ENCODE measurements around the gene NTSR1. TPM values are rescaled to one million over a fixed set of nuclear protein-coding genes. Genes with fewer than 3 reads are reported as not detected.

NTSR1 gene
- total and polyA plus RNA-seq, 2 of the 13 experiments (the other 11 are each of a cell fraction or from before 2014, with no cell fraction given) = 0.09 to 0.12 TPM

- TF ChIP-seq, protein P1, sequence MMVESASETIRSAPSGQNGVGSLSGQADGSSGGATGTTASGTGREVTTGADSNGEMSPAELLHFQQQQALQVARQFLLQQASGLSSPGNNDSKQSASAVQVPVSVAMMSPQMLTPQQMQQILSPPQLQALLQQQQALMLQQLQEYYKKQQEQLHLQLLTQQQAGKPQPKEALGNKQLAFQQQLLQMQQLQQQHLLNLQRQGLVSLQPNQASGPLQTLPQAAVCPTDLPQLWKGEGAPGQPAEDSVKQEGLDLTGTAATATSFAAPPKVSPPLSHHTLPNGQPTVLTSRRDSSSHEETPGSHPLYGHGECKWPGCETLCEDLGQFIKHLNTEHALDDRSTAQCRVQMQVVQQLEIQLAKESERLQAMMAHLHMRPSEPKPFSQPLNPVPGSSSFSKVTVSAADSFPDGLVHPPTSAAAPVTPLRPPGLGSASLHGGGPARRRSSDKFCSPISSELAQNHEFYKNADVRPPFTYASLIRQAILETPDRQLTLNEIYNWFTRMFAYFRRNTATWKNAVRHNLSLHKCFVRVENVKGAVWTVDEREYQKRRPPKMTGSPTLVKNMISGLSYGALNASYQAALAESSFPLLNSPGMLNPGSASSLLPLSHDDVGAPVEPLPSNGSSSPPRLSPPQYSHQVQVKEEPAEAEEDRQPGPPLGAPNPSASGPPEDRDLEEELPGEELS (CRISPR knock-in tag; IDR thresholded peaks at IDR 0.05) = no peak; the same call in none of the 2 replicates
- TF ChIP-seq ZFP1 (CRISPR knock-in tag; IDR thresholded peaks at IDR 0.05) (0 out of 2 replicates have a peak, but pooled peaks have one; percentile 35), ZMAT3 (CRISPR knock-in tag; conservative IDR thresholded peaks at IDR 0.05) (peak; percentile 96), PBX2 (CRISPR knock-in tag; IDR thresholded peaks at IDR 0.05) (no peak), LRRFIP1 (CRISPR knock-in tag; conservative IDR thresholded peaks at IDR 0.05) (peak; percentile 17; the same call in 1 of the 2 replicates), MEF2D (CRISPR knock-in tag; IDR thresholded peaks at IDR 0.05) (peak; percentile 42; the same call in 1 of the 2 replicates), ZNF160 (CRISPR knock-in tag; IDR thresholded peaks at IDR 0.05) (0 out of 2 replicates have a peak, but pooled peaks have one; percentile 64), ZNF484 (CRISPR knock-in tag; IDR thresholded peaks at IDR 0.05; ENCODE audit: borderline replicate concordance, low read depth) (no peak), ZFP82 (CRISPR knock-in tag; IDR thresholded peaks at IDR 0.05; ENCODE audit: borderline replicate concordance) (peak; percentile 99), KDM2A (CRISPR knock-in tag; IDR thresholded peaks at IDR 0.05; ENCODE audit: borderline replicate concordance, low read depth) (peak; percentile 84), MBD4 (IDR thresholded peaks at IDR 0.05; ENCODE audit: borderline replicate concordance, low read length) (no peak), DZIP1 (CRISPR knock-in tag; IDR thresholded peaks at IDR 0.05) (no peak), KDM3A (CRISPR knock-in tag; IDR thresholded peaks at IDR 0.05; ENCODE audit: low read depth) (peak; percentile 68), ZFP91 (CRISPR knock-in tag; IDR thresholded peaks at IDR 0.05; ENCODE audit: borderline replicate concordance) (peak; percentile 90)
- TF ChIP-seq, protein P2, sequence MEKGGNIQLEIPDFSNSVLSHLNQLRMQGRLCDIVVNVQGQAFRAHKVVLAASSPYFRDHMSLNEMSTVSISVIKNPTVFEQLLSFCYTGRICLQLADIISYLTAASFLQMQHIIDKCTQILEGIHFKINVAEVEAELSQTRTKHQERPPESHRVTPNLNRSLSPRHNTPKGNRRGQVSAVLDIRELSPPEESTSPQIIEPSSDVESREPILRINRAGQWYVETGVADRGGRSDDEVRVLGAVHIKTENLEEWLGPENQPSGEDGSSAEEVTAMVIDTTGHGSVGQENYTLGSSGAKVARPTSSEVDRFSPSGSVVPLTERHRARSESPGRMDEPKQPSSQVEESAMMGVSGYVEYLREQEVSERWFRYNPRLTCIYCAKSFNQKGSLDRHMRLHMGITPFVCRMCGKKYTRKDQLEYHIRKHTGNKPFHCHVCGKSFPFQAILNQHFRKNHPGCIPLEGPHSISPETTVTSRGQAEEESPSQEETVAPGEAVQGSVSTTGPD (CRISPR knock-in tag; IDR thresholded peaks at IDR 0.05) = peak; percentile 56
- TF ChIP-seq, protein P3, sequence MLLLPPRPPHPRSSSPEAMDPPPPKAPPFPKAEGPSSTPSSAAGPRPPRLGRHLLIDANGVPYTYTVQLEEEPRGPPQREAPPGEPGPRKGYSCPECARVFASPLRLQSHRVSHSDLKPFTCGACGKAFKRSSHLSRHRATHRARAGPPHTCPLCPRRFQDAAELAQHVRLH (CRISPR knock-in tag; IDR thresholded peaks at IDR 0.05; ENCODE audit: borderline replicate concordance, low read depth) = peak; percentile 66; the same call in 1 of the 2 replicates
Observed at GRCh38 chr20:62805711-62806382, 97.2 kb downstream of the NTSR1 start (continued).
